ENCODE measurements around the gene WDR54.
"Not testable (repeated sequence)": the region's sequence is repeated elsewhere in the genome, so short reads cannot be mapped to it uniquely, and the experiment has no call there.

Gene WDR54

DNA sequence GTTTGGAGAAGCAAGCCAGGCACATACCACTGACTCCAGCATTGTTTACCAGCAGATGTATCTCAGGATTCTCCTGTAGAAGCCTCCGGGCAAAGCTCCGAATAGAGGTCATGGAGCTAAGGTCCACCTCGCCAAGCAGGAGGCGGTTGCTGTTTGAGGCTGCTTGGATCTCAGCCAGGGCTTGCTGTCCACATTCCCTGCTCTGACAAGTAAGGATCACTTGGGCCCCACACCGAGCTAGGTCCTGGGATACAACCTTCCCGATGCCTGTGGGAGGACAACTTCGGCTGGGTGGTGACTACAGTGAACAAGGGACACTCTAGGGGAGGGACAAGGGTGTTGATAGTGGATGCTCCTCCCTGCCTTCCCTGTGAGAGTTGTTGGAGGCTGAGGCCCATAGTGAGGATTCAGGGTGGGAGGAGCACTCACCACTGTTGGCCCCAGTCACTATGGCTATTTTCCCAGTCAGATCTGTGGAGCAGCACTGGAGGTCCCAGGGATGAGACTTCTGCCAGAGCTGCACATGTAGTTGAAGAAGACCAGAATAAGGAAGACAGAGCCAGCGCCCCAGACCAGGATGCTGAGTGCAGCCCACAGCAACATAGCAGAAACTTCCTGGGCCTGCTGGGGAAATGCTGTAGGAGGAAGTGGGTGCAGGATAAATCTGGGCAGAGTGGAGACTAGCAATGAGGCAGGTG is 8.4 kb upstream of the WDR54 start:
- peak in 1 of 2 donors; percentile 29 for DNase-seq

DNA sequence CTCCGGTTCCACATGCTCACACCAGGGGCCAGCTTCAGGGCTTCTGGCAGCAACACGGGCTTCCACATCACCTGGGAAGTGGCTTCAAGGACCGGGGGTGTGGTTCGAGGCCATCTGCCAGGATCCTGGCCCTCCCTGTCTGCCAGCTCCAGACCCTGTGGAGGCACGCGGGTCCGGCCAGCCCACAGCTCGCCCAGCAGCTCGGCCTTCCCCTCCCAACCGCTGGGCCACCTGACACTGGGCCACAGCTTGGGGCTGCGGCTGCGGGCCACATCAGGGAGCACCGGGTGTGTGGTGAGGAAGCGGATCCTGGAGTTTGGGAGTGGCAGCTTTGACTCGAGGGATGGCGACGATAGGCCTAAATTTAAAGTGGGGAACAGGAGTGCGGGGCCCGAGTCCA is 7.1 kb upstream of the WDR54 start:
- DNase-seq, result no peak

DNA sequence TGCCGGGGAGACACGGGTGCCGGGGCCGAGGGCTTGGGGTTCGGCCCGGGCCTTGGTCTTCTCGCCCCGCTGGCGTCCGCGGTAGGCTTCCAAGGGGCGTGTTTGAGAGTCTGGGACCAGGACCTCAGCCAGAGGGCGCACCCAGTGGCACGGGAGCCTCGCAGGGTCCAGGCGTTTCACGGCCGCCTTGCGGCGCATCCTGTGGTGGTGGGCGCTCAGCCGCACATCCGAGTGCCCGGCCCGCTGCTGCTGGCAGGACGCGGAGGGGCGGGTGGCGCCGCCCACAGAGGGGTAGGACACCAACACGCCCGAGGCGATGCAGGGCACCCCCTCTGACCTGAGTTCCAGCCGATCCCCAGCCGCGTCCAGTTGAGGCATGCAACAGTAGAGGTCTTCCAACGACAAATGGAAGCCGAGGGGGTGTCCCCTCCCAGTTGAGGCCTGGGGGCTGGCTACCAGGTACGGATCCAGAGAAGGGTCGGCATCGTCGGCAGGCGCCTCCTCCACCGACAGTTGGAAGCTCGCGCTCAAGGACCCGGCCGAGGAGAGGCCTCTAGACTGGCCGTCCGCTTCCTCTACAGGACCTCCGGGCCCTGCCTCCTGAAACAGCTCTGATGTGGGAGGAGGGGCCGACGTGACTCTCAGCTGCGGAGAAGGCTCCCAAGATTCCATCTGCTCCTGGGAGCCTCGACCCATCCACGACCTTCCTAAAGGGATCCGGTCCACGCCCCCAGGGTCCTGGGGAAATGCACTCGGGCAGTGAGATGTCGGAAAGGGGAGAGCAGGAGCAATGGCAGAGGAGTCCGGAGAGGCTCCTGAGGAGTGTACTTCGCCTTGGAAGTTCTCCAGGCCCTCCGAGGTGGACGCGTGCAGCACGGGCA is 6.4 kb upstream of the WDR54 start:
- peak in 1 of 2 donors; percentile 23 for DNase-seq

DNA sequence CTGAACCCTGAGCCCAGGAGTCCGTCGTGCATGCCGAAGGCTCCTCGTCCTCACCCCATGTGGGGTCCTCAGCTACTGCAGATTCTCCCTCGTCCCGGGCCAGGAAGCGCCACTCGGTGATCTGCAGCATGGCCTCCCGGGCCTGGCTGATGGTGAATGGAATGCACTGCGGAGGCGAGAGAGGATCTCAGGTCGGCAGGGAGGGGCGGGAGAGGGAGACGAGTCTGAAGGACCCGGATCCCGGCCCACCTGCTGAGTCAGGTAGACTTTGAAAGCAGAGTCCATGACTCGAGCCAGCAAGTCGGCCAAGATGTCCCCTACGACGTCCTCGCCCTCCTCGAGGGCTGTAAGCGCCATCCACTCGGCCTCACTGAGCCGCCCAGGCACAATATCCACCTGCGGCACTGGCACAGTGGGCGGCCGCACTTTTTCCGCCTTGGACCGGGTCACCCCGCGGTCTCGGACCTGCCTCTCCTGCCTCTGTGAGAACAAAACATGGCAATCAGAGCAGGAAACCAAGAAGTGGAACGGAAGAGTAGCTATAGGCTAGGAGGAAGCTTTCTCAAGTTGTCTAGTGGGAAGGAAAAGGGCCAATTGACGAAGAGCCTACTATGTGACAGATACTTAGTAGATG is 5.7 kb upstream of the WDR54 start:
- DNase-seq, result no peak

DNA sequence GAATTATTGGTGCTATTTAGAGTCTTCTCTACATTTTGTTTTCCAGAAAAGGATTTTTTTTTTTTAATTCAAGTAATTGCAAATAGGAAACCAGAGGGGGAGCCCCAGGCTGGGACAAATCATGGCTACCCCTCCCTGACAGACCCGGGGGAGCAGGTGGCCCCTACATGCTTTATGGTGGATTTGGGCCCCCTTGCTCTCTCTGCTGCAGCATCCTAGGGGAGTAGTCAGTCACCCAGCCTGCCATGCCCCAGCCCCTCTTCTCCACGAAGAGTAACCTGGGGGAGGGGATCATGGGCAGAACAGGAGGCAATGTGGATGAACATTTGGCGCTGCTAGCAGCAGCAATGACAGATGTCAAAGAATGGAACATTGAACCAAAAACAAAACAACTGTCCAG is 4.8 kb upstream of the WDR54 start:
- no peak for DNase-seq

DNA sequence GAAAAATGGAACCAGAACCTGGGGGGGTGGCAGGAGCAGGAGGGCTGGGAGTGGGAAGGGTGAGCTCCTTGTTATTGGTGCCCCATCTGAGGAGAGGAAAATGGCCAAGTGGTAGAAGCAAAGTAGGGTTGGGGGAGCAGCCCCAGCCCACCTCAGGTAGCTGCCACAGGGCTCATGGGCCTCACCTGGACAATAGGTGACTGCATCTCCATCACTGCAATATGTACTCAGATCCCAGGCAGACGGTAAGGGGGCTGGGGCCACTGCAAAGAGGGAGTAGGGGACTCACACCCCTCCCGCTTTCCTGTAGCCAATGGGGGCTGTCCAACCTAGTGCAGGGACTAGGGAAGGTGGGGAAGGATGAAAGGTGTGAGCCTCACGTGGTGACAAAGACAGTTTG is 4.3 kb upstream of the WDR54 start:
- no peak for DNase-seq

DNA sequence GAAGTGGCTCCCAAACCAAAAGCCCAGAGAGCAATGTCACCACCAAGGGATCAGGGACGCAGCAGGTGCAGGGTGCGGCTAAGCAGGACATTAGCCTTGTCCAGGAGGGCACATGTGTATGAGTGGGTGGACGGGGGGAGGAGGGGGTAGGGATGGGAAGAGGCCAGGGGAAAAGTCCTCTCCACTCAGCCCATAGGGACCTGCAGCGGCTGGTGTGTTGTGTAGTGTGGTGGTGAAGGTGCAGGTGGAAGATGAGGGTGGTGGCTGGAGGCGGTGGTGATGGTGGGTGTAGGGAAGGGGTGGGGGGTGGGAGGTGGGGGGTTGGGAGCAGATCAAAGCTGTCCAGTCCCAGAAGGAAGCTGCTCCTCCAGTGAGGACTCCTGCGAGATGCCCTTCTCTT is 3.8 kb upstream of the WDR54 start:
- DNase-seq, result no peak

DNA sequence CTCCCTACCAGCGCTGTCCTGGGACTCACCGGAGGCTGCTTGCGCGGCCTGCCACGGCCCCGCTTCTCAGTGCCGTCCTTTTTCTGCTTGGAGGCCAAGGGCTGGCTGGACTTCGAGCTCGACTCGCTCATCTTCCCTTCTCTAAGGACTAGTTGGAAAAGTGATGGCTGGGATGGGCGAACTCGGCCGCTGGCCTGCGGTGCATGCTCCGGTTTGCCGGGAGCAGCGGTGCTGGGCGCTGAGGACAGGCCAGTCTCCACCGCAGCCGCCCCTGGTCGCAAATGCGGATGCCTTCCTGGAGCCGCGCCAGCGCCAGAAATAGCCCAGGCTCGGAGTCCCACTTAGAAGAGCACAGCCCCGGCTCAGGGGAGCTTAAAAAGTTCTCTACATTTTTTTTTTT is 3.2 kb upstream of the WDR54 start:
- DNase-seq, result no peak

DNA sequence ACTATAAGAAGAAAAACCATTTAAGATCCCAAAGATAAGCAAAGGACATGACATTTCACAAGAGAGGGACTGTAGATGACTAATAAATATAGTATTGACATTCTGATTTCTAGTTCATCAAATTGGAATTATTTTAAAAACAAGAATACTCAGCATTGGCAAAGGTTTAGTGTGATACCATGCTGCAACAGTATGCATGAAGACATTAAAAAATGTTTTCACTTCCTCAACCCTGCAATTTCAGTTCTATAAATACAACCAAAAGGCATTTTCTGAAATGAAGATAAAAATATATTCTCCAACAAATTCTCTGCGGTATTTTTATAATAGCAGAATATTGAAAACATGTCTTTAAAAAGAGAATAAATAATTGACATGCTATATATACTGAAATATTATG is 2.2 kb upstream of the WDR54 start:
- peak in 1 of 2 donors; percentile 35 for DNase-seq

DNA sequence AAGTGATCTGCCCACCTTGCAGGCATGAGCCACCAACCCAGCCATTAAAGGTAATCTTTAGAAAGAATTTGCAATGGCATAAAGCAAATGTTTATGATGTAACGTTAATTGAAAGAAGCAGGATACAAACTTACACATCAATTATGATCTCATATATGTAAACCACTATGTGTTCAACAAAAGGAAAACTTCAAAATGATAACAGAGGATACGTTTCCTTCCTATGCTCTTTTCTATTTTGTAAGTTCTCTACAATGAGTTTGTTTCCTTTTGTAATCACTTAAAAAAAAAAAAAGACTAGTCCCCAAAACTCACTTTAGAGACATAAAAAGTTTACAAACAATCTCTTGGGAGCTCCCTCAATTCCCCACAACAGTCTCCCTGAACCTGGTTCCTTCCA is 1.5 kb upstream of the WDR54 start:
- DNase-seq, result no peak

DNA sequence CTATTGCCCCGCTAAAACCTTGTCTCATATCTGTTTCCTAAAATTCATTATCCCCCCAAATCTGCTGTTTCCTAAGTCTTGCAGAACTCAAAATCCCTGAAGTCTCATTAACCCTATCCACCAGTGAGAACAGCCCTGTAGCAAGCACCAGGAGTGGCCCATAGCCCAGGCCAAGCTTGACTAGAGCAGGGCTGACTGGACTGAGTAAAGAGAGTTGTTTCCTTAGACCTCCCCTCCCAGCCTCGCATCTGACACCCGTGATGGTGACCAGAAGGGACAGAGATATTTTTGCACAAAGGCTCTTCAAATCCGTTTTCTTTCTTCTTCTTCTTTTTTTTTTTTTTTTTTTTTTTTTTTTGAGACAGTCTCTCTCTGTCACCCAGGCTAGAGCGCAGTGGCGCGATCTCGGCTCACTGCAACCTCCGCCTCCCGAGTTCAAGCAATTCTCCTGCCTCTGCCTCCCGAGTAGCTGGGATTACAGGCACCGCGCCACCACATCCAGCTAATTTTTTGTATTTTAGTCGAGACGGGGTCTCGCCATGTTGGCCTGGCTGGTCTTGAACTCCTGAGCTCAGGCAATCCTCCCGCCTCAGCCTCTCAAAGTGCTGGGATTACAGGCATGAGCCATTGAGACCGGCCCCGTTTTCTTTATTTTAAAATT is 957 bp upstream of the WDR54 start:
- not testable (repeated sequence) for DNase-seq

DNA sequence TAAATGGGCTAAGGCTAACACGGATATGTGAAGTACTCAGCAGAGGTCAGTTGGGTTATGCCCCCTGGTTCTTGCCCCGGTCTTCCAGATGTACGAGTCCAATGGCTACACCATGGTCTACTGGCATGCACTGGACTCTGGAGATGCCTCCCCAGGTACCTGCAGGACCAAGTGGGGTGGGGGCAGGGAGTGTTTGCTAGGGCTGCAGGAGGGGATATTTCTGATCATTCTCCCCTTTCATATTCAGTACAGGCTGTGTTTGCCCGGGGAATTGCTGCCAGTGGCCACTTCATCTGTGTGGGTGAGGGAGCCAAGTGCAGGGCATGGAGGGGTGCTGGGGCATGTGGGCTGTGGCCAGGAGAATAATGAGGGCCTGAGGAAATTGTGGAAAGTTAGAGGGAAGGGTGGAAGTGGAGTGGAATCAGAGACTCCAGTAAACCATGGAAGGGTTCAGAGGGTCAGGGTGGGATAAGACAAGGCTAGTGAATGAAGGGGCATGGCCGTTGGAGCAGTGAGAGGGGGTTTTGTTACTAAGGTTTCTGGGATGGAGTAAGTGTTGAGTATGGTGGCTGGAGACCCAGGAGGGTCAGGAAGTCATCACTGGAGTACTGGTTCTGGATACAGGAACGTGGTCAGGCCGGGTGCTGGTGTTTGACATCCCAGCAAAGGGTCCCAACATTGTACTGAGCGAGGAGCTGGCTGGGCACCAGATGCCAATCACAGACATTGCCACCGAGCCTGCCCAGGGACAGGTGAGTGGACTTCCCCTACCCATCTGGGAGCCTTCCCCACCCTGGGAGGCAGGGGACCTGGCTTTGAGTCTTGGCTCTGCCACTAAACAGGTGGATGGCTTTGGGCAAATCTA is 1.9 kb downstream of the WDR54 start:
- no peak for DNase-seq

DNA sequence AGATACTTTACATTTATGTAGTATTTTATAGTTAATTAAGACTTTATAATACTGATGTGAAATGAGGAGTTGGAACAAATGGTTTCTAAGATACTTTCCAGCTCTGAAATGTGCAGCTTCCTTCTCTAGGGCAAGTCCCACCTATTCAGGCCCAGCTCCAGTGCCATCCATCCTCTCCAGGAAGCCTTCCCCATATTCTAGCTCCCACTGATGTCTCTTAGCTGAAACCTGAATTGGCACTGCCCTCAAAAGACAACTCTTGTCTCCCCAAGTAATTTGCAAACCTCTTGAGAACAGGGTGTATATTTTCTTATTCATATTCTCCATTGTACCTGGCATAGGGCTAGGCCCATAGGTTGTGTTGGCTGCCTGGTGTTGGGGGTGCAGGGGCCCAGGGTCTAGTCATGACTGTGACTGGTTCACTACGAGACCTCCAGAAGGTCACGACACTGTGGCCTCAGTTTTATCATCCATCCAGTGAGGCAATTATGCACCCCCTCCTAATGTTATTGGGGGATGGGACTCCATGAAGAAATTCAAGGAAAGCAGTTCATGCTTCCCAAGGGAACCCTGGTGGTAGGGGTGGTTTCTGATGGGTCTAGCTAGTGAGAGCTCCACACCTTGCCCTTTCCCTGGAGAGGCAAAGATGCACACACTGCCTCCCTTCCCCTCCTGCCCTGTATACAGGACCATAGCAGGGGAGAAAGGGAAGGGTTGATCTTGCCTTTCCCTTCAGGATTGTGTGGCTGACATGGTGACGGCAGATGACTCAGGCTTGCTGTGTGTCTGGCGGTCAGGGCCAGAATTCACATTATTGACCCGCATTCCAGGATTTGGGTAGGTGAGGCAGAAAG is 2.8 kb downstream of the WDR54 start:
- DNase-seq, result no peak

DNA sequence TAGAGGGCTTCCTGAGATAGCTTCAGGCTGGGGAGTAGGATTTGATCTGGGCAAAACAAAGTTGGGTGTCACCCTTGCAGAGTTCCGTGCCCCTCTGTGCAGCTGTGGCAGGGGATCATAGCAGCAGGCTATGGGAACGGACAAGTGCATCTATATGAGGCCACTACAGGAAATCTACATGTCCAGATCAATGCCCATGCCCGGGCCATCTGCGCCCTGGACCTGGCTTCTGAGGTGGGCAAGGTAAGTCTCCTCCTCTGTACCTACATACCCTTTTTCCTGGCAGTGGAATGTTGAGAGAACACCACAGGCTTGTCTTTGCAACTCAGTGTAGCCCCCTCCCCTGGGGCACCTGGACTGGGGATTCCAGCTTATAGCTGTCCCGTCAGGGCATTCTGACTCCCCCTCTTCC is 3.5 kb downstream of the WDR54 start:
- no peak for DNase-seq

DNA sequence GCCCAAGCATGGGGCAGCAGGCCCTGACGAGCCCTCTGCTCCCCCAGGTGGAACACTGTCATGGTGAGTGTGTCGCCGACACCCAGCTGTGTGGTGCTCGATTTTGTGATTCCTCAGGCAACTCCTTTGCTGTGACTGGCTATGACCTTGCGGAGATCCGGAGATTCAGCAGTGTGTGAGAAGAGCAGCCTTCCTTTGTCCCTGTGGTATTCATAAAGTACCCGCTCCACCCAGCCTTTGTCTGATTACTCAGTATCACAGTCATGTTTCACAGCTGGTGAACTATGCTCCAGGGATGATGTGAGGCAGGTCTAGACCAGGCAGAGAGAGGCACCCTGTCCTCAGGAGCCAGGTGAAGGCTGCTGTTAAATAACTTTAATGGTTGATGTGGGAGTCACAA is 4.0 kb downstream of the WDR54 start:
- DNase-seq, result no peak

DNA sequence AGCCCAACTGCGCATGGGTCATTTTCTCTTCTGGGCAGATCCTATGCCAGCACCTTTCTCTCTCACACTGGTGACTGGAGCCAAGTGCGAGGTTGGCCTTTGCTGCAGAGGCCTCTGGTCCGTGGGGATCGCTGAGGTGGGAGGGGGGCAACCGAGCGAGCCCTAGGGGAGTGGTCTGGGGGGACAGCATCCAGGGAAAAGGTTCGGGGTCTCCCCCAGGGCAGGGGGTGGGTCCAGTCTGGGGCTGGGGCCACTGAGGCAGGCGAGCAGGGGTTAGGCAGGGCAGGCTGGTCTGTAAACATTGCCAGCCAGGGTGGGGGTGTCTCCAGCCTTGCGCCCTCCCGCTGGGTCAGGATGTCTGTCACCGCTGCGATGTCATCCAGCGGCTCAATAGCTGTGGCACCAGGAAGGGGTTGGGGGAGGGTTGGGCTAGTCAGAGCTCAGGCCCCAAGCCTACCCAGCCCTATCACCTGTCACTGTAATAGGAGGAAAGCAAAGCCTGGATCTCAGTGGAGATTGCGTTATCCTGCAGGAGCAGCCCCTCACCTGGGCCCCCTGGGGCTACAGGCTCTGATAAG is 4.7 kb downstream of the WDR54 start:
- no peak for DNase-seq

DNA sequence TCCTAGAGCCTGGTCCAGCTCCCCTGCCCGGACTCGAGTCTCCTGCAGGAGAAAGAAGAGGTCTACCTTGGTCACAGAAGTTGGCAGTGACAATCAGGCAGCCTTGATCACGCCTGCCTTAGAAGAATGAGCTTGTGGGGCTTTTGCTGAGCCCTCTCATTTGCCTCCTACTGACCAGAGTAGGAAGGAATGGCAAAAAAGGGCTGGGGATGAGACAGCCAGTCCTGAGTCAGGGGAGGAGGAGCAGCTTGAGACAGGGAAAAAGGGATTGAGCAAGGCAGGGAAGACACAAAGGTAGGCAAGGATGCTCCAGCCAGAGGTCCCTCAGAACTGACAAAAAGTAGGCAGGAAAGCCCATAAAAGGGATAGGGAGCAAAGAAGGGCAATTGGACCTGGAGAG is 6.0 kb downstream of the WDR54 start:
- no peak for DNase-seq

DNA sequence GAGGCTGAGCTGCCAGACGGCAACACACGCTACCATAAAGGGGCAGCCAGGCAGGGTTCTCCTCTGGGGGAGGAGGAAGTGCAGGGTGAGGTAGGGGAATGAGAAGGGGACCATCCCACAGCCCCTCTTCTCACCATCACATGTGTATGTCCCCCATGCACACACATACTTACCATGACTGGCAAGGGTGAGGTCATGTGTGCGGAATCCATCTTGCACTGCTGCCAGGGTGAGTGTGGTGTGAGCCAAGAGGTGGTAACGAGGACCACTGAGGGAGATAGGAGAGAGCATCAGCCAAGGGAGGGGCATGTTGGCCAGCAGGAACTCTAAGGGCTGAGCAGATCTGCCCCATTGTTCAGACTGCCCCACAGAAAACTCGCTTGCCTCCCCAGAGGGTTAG is 7.1 kb downstream of the WDR54 start:
- no peak for DNase-seq

DNA sequence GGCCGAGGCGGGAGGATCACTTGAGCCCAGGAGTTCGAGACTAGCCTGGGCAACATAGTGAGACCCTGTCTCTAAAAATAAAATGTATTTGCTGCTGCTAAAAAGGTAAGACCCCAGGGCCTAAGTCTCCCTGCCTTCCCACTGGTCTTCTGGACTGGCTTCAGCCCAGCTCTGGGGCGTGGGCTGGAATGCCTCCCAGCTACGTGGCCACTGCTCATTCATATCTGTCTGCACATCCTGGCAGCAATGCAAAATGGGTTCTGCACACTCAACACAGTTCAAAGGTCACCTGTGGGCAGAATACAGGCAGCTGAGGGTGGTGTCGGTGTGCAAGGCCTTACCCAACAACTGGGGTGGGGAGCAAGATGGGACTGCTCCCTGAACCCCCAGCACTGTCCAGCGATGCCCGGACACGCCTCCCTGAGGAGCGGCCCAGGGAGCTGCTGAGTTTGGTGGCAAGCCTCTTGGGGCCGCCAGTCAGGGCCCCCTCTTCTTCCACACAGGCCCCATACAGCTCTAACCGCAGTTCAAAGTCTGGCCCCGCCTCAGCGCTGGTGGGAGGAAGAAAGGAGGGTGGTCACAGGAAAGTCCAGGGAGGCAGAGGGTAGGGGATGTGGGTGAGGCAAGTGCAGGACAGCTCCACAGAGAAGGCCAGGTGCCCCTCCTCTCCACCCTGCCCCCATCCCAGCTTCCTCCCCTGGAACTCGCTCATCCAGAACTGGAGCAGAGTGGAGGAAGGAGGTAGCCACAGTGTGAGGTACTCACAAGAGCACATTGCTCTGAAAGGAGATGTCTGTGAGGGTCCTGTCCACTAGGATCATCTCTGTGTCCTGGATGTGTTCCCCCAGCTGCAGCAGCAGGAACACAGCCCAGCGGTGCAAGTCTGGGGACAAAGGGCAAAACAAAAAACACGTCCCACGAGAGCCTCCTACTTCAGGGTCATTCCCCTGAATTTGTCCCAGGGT is 8.2 kb downstream of the WDR54 start:
- no peak for DNase-seq

DNA sequence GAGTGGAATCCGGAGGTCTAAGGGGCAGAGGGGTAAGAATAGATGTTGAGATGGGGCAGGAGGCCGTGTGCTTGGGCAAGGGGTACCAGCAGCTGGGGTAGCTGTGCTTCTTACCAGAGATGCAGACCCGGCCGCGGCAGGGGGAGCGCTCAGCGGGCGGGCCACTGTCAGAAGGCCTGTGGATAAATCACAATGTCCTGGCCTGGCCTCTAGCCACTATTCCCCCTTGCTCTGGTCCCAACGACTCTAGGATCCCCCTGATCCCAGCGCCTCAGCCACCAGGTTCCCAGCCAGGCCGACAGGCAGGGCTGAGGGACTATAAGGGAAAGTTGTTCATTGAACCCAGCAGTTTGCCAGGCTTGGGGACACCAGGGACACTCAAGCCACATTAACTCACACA is 9.0 kb downstream of the WDR54 start:
- DNase-seq, result no peak

Measured in inflammatory macrophage treated with lipopolysaccharide for 1 hour (primary cell).